HCT116 (cell line): ENCODE results near the gene SPARC. TPM values are rescaled to one million over a fixed set of nuclear protein-coding genes. Genes with fewer than 3 reads are reported as not detected.

Experiments
- ATAC-seq: fragments of 200-7000 bp; cut with Tn5 transposase; 2 replicates; pipeline ENCODE4 v1.9.1; 2020; ENCODE audit warnings: mild to moderate bottlenecking, moderate library complexity
- BruUV-seq: library from RNA; stranded (reverse); fragments of 400-500 nt; replicated peaks from 2 replicates; lab custom pipeline; 2021; lab: Mats Ljungman, UMichigan
- CTCF ChIA-PET: fragments of 300-600 bp; sonication (Branson Sonifier 250); formaldehyde crosslinking; loops from one replicate; lab custom pipeline; 2021; ENCODE audit warnings: antibody characterized with exemption; lab: Charles Lee
- POLR2A ChIA-PET: fragments of 300-600, 350-600 bp; sonication (Branson Sonifier 250); formaldehyde crosslinking; loops from one replicate; lab custom pipeline; 2021; ENCODE audit warnings: antibody characterized with exemption; lab: Charles Lee
- RAD21 ChIA-PET, 2 experiments: fragments of 300-600 bp; sonication (Branson Sonifier 250); formaldehyde crosslinking; loops; one replicate each; lab custom pipeline; 2023; ENCODE audit warnings: low total read pairs in 2 of 2; ENCODE audit not compliant: uncharacterized antibody in 2 of 2, unreplicated experiment in 2 of 2, low non-redundant PET in 1 of 2; lab: Charles Lee
- DNase-seq: peaks from one replicate; pipeline ENCODE4 v3.0.0-alpha.2; 2010; ENCODE audit warnings: low read depth, low spot score
- H2AFZ ChIP-seq: fragments of 200-600 bp; shearing (Covaris generic), sonication (generic); 2 replicates; pipeline ENCODE4 v1.6.1; 2017; ENCODE audit warnings: low read depth, mixed run types, mixed read lengths, antibody characterized with exemption, low read length; ENCODE audit not compliant: poor library complexity, severe bottlenecking
- H3K27ac ChIP-seq: 2 replicates; pipeline ENCODE4 v1.5.1; 2012; ENCODE audit warnings: low read depth, low read length
- H3K27me3 ChIP-seq: fragments of 200-600 bp; sonication (generic); 2 replicates; pipeline ENCODE4 v1.6.1; 2016; ENCODE audit warnings: mixed run types, low read length, mixed read lengths; ENCODE audit not compliant: insufficient read depth
- H3K36me3 ChIP-seq, 2 experiments: fragments of 200-500 bp in 1 of 2; fragments of 200-600 bp in 1 of 2; sonication (Bioruptor generic) in 1 of 2; sonication (generic) in 1 of 2; 2 replicates each; pipeline versions ENCODE4 v1.5.1 to v1.6.1; 2014 to 2016; ENCODE audit warnings: low read length in 2 of 2, inconsistent platforms in 1 of 2, mixed read lengths in 1 of 2, mixed run types in 1 of 2; ENCODE audit not compliant: insufficient read depth in 2 of 2, control insufficient read depth in 1 of 2
- H3K4me1 ChIP-seq, 2 experiments: fragments of 200-600 bp in 1 of 2; sonication (generic) in 1 of 2; 2 replicates each; pipeline versions ENCODE4 v1.5.1 to v1.6.1; 2012 to 2017; ENCODE audit warnings: low read length in 2 of 2, inconsistent platforms in 1 of 2, mild to moderate bottlenecking in 1 of 2, mixed read lengths in 1 of 2, mixed run types in 1 of 2, moderate library complexity in 1 of 2; ENCODE audit not compliant: insufficient read depth in 2 of 2, control insufficient read depth in 1 of 2
- H3K4me2 ChIP-seq: fragments of 200-600 bp; sonication (generic); 2 replicates; pipeline ENCODE4 v1.6.1; 2017; ENCODE audit warnings: mixed run types, low read length, mixed read lengths
- H3K4me3 ChIP-seq, 2 experiments: fragments of 200-600 bp in 1 of 2; sonication (generic) in 1 of 2; replicated peaks in 1 of 2; 2 replicates each; pipeline ENCODE4 v1.5.1; 2011 to 2016; ENCODE audit warnings: low read length in 2 of 2, control low read depth in 1 of 2, low read depth in 1 of 2, mild to moderate bottlenecking in 1 of 2, mixed read lengths in 1 of 2, mixed run types in 1 of 2
- H3K79me2 ChIP-seq: fragments of 200-600 bp; sonication (generic); 2 replicates; pipeline ENCODE4 v1.6.1; 2017; ENCODE audit warnings: mild to moderate bottlenecking, mixed run types, low read length, moderate library complexity, mixed read lengths; ENCODE audit not compliant: insufficient read depth
- H3K9ac ChIP-seq: fragments of 200-600 bp; sonication (generic); 2 replicates; pipeline ENCODE4 v1.6.1; 2016; ENCODE audit warnings: low read length, mixed read lengths
- H3K9me2 ChIP-seq: fragments of 200-600 bp; sonication (generic), shearing (Covaris generic); 2 replicates; pipeline ENCODE4 v1.6.1; 2017; ENCODE audit warnings: mixed run types, mild to moderate bottlenecking, moderate library complexity; ENCODE audit not compliant: insufficient read depth
- H3K9me3 ChIP-seq, 2 experiments: fragments of 200-500 bp in 1 of 2; fragments of 200-600 bp in 1 of 2; sonication (Bioruptor generic) in 1 of 2; sonication (generic) in 1 of 2; 2 replicates each; pipeline ENCODE4 v1.6.1; 2014 to 2017; ENCODE audit warnings: low read length in 2 of 2, mixed read lengths in 2 of 2, inconsistent platforms in 1 of 2, low read depth in 1 of 2, mild to moderate bottlenecking in 1 of 2, mixed run types in 1 of 2, moderate library complexity in 1 of 2; ENCODE audit not compliant: control insufficient read depth in 1 of 2, insufficient read depth in 1 of 2
- H4K20me1 ChIP-seq: fragments of 200-600 bp; sonication (generic), shearing (Covaris generic); 2 replicates; pipeline ENCODE4 v1.6.1; 2017; ENCODE audit warnings: mixed run types, mild to moderate bottlenecking, moderate library complexity; ENCODE audit not compliant: insufficient read depth
- CEBPB ChIP-seq: IDR thresholded peaks from 2 replicates; pipeline ENCODE4 v1.6.1; 2012; ENCODE audit warnings: low read depth
- ELF1 ChIP-seq: IDR thresholded peaks from 2 replicates; pipeline ENCODE4 v1.6.1; 2012; ENCODE audit warnings: low read depth, borderline replicate concordance
- FOSL1 ChIP-seq: IDR thresholded peaks from 2 replicates; pipeline ENCODE4 v1.6.1; 2012; ENCODE audit warnings: low read depth
- MAX ChIP-seq: IDR thresholded peaks from 2 replicates; pipeline ENCODE4 v1.6.1; 2012
- POLR2A ChIP-seq: IDR thresholded peaks from 2 replicates; pipeline ENCODE4 v1.7.0; 2011; ENCODE audit warnings: borderline replicate concordance; ENCODE audit not compliant: insufficient read depth, insufficient read length; ENCODE audit errors: extremely low read depth
- POLR2AphosphoS5 ChIP-seq: IDR thresholded peaks from 2 replicates; pipeline ENCODE4 v1.6.1; 2011; ENCODE audit warnings: mild to moderate bottlenecking, low read depth, low read length, moderate library complexity
- SP1 ChIP-seq: IDR thresholded peaks from 2 replicates; pipeline ENCODE4 v1.6.1; 2012; ENCODE audit warnings: low read depth
- ZNF274 ChIP-seq: fragments of 200-500 bp; sonication (Bioruptor generic); IDR thresholded peaks from 2 replicates; pipeline ENCODE4 v1.6.1; 2014; ENCODE audit warnings: mild to moderate bottlenecking, low read depth, low read length, inconsistent platforms
- intact Hi-C: fragments of 100-400 bp; cut with micrococcal nuclease; formaldehyde crosslinking; loops from 2 replicates; pipeline ENCODE4 v1.10.0; 2022
- total RNA-seq: library from RNA; stranded (reverse); gene quantifications from one replicate; pipeline ENCODE4 v1.2.1, GENCODE V29; 2021; ENCODE audit not compliant: unreplicated experiment

SPARC gene
- total RNA-seq, 1 experiment from 2014 or later: 3.0 TPM

GRCh38 chr5:151682751-151683331 lies 3.9 kb downstream of the SPARC start:
- POLR2A ChIA-PET: no interaction called here
- 0 out of 2 replicates have a peak, but pooled peaks cover 3% of the 10 kb centered on the region for H3K27me3 ChIP-seq
- no TSS peak for BruUV-seq
- no peaks in the 10 kb centered on the region for H4K20me1 ChIP-seq
- no peaks in the 10 kb centered on the region for H3K9me2 ChIP-seq
- CTCF ChIA-PET: interaction anchor here (1.2 to 1.4 kb wide), 2 partner anchors 24 to 31 kb away, joined by 3 read pairs; no protein-coding TSS in a partner anchor
- no peak overlapping the region for H3K4me3 ChIP-seq
- no peaks in the 10 kb centered on the region for H3K79me2 ChIP-seq
- no peaks in the 10 kb centered on the region for H3K9me3 ChIP-seq
- no peak for TF ChIP-seq POLR2AphosphoS5
- TF ChIP-seq POLR2A: no peak
- TF ChIP-seq SP1: no peak
- no peak for TF ChIP-seq ZNF274
- peaks cover 6 to 14% of the 10 kb centered on the region in 2 experiments; a peak in 3 of 4 replicates for H3K4me1 ChIP-seq
- H3K36me3 ChIP-seq: no peaks in the 10 kb centered on the region
- RAD21 ChIA-PET: no interaction called here
- intact Hi-C loops: no loop called here
- H3K27ac ChIP-seq: no peak overlapping the region
- ATAC-seq (no peak), DNase-seq (no peak)
- no peak overlapping the region for H3K9ac ChIP-seq
- peak overlapping the region; percentile 31 for H2AFZ ChIP-seq
- no peak overlapping the region for H3K4me2 ChIP-seq

- Histone ChIP-seq H3K36me3 (no peaks in the 10 kb centered on the region), H3K27me3 (0 out of 2 replicates have a peak, but pooled peaks cover 3% of the 10 kb centered on the region), H3K27ac (no peak overlapping the region), H2AFZ (peak overlapping the region; percentile 31), H3K4me2 (no peak overlapping the region), H3K9me2 (no peaks in the 10 kb centered on the region), H3K4me3 (no peak overlapping the region), H3K4me1 (peaks cover 6 to 14% of the 10 kb centered on the region in 2 experiments; a peak in 3 of 4 replicates), H3K79me2 (no peaks in the 10 kb centered on the region), H3K9me3 (no peaks in the 10 kb centered on the region), H4K20me1 (no peaks in the 10 kb centered on the region), H3K9ac (no peak overlapping the region)
- no peak for DNase-seq
- peak; percentile 54 for ATAC-seq
- no peak for TF ChIP-seq FOSL1
- no peak for TF ChIP-seq ELF1
- no peak for TF ChIP-seq CEBPB
- TF ChIP-seq MAX: peak; percentile 22; the same call in 1 of the 2 replicates
- ChIA-PET CTCF (interaction anchor here (1.2 to 1.4 kb wide), 2 partner anchors 23 to 30 kb away, joined by 3 read pairs; no protein-coding TSS in a partner anchor), POLR2A (interaction anchor here (1.1 kb wide), 1 partner anchor 10 kb away, joined by 3 read pairs; no protein-coding TSS in a partner anchor), RAD21 (no interaction called here)
- intact Hi-C loops: no loop called here
- no TSS peak for BruUV-seq
Measured at GRCh38 chr5:151682240-151682639, 4.5 kb downstream of the SPARC start.
